Muscle of back (tissue), 11 donors: Measurements from ENCODE around the gene RHOT2. TPM values are rescaled to one million over a fixed set of nuclear protein-coding genes. Genes with fewer than 3 reads are reported as not detected.
A peak's percentile ranks its signal among the peaks of the same experiment; 100 is the strongest.

Experiments used
- DNase-seq, 3 donors: peaks; one replicate each; pipeline versions ENCODE4 v3.0.0 to v3.0.0-alpha.2; 2013
- polyA plus RNA-seq, 10 donors: library from polyadenylated mRNA; unstranded; fragments of 120-200 nt; gene quantifications; one replicate each; pipeline ENCODE4 v1.2.1, GENCODE V29; 2013; ENCODE audit not compliant: insufficient read length in 10 of 10

RHOT2 gene
- polyA plus RNA-seq, 10 donors: 34.3 to 74.1 (median 54.4) TPM

DNA sequence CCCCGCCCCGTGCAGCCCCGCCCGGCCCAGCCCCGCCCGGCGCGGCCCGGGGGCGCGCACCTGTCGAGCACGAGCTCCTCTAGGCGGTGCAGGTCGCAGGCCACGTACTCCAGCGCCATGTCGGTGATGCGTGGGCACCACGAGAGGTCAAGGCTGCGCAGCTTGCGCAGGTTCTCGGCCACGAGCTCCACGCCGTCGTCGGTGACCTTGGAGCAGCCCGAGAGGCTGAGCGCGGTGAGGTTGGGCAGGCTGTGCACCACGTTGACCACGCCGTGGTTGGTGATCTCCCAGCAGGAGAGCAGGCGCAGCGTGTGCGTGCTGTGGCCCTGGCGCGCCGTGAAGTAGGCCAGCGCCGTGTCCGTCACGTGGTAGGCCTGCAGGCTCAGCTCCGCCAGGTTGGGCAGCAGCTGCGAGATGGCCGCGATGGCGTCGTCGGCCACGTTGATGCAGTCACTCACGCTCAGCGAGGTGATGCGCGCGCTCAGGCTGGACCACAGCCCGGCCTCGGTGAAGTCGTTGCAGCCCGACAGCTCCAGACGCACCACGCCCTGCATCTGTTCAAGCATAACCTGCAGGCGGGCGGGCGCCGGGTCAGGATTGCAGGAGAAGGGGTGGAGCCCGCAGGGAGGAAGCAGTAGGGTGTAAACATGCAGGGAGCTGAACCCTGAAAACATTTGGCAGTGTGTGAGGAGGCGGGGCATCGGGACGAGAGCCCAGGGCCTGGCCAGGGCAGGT lies 27.6 kb downstream of the RHOT2 start:
- no peak for DNase-seq

DNA sequence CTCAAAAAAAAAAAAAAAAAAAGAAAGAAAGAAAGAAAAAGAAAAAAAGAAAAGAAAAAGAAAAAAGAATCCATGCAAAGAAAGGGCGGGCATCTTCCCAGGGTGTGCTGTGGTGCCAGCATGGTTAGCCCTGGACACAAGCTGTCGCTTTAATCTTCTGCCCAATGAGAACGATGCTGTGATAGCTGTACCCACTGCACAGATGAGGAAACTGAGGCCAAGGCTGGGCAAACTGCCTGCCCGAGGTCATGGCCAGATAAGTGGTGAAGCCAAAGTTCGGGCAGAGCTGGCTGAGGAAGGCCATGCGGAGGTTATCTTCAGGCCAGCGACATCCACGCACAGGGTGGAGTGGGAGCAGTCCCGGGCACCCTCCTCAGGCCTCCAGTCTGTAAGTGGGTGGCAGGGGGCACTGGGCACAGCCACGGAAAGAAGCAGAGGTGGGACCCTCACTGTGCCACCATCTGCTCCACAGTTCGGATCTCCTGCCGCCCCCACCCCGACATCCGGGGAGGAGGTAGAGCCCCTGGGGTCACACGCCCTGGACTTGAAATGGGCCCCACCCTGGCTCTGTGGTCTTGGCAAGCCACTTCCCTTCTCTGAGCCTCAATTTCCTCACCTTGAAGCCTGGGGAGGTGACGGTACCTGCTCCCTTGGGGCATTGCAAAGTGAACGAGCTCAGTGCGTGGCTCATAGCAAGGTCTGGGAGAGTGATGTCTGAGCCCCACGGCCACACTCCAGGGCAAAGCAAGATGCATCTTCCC lies 31.2 kb downstream of the RHOT2 start:
- no peak for DNase-seq

DNA sequence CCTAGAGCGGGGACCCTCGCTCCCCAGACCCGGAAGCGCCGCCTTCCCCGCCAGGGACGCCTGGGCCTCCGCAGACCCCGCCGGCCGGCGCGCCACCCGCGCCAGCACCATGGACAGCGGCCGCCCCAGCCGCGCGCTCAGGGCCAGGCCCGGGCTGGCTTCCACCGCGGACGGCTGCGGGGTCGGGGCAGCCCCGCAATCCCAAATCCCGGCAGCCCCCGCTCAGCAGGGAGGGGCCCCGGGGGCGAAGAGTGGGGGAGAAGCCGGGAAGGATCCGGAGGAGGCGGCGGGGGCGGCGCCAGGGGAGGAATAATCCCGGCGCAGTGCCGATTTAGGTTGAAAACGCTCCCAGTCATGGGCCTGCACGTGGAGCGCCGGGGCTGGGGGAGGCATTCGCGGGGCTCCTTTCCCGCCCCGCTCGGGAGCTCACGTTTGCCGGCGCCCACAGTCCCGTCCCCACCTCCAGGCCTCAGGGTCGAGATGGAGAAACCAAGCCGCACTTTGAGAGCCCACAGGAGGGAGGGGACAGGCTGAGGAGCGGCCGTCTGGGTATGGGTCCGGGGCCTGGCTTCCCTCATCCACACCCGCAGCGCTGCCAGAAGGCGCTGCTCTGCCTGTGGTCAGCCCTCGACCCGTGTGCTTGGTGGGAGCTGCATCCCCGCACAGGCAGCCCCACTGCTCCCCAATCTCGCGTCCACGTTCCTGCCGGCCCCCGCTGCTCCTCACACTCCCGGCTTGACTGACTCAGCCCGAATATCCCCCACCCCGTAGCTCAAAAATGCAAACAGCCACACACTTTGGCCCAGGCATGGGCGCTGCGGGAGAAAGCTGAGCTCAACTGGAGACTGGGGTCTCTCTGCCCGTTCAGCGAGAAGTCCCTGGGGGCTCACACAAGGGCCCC lies 33.0 kb downstream of the RHOT2 start:
- DNase-seq: peak in 2 of 3 donors; percentile 64 to 76

DNA sequence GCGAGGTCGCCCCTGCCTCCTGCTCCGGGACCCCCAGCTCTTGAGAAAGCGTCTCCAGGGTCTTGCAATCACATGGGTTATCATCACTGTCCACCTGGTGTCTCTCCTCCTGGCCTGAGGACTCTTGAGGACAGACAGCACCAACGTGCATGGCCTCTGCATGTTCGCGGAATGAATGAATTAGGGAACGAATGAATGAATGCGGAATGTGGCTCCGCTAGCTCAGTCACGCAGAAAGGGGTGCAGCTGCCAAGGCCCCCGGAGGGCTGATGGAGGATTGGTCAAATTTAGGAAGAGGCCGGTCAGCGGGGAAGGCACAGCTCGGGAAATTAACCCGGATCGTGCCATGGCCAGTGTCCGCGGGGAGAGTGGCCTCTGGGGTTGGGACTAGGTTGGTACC lies 34.4 kb downstream of the RHOT2 start:
- DNase-seq: no peak

DNA sequence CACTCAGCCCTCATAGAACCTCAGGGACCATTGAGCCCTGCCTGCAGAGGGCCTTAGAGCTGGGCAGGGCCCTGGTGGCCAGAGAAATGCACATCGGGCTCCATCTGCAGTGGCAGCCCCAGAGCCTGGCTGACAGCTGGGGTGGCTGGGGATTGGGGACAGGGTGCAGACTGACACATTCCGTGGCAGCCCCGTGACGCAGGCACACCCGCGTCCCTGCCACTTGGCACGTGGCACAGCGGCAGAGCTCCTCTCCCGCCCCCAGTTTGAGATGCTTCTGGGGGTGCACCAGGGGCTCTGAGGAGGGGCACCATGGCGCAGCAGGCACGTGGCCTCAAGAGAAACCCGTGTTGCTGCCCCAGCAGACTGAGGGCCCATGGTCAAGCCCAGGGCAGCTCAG lies 35.5 kb downstream of the RHOT2 start:
- no peak for DNase-seq

DNA sequence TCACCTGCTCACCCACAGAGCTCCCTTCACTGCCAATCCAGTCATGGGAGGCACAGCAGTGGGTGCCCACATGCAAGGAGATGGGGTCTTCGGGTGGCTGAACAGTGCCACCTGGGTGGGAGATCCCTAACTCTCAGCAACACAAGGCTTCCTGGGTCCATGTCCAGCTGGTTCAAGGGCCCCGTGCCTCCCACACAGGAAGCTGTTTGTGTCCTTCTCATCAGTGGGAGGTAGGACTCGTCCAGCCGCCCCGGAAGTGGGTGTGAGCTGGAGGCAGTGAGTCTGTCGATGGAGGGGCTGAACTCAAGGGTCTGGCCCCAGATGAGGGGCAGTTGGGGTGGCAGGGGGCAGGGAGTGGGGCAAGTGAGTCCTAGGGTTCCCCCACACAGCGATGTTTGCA lies 36.1 kb downstream of the RHOT2 start:
- DNase-seq: no peak

DNA sequence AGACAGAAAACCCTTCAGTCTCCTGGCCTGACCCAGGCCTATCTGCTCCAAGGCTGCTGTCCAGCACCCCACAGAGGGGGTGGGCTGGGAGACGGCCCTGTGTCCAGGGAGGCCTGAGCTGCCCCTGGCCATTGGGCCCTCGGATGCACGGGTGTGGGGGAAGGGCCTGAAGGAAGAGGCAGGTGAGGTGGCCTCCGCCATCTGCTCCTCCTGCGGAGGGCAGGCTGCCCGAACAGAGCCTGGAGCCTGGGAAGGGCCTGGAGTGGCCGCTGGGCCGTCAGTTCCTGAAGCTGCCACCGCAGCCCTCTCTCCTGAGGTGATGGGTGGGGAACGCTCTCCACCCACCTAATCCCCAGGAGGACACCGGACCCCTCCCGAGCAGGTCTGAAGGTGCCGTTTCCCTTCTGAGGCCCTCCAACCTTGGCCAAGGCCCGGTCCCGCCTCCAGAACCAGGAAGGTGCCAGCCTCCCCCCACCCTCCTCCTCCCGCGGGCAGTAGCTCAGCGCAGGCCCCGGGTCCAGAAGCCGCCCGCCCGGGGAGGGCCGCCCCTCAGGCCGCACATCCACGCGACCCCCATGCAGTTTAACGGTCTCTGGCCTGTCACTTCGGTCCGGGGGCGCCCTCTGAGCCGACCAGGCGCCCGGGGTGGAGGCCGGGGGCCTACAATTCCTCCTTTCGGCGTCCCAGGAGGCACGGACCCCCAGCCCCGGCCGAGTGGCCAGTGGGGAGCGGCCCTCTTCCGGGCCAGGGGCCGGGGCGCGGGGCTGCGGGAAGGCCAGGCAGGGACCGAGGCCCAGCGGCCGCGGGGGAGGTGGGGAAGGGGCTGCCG lies 36.8 kb downstream of the RHOT2 start:
- no peak for DNase-seq

DNA sequence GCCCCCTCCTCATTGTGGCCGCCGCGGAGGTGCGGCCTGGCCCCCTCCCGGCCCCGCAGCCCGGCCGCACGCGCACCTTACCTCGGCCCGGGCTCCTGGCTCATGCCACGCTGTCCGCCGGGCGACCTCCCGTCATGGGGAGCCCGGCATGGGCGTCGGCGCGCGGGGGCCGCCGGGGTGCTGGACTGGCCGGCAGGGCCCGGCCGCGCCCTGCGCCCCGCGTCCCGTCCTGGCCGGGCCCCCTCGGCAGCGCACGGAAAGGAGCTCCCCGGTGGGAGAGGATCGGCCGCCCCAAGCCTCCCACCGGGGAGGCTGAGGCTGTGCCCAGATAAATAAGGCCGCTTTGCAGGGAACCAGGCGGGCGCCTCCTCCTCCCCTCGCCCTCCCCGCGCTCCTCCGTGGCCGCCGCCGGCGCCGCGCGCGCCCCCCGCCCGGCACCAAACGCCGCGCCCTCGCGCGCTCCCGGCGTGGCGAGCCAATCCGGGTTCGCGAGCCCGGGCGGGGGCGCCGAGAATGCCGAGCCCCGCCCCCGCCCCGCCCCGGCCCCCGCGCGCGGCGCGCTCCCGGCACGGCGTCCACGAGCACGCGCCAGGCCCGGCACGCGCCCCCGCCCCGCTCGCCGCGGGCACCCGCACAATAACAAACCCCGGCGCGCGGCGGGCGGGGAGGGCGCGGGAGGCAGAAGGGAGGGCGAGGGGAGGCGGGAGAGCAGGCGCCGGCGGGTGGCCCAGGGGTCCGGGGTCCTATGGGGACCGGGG lies 37.7 kb downstream of the RHOT2 start, which contains the start of gene FBXL16:
TSS of gene FBXL16 (minus strand) at position 371 of the 758 bp plus-strand sequence. CDS start 8,396 bp downstream, outside the sequence.
- DNase-seq: no peak

DNA sequence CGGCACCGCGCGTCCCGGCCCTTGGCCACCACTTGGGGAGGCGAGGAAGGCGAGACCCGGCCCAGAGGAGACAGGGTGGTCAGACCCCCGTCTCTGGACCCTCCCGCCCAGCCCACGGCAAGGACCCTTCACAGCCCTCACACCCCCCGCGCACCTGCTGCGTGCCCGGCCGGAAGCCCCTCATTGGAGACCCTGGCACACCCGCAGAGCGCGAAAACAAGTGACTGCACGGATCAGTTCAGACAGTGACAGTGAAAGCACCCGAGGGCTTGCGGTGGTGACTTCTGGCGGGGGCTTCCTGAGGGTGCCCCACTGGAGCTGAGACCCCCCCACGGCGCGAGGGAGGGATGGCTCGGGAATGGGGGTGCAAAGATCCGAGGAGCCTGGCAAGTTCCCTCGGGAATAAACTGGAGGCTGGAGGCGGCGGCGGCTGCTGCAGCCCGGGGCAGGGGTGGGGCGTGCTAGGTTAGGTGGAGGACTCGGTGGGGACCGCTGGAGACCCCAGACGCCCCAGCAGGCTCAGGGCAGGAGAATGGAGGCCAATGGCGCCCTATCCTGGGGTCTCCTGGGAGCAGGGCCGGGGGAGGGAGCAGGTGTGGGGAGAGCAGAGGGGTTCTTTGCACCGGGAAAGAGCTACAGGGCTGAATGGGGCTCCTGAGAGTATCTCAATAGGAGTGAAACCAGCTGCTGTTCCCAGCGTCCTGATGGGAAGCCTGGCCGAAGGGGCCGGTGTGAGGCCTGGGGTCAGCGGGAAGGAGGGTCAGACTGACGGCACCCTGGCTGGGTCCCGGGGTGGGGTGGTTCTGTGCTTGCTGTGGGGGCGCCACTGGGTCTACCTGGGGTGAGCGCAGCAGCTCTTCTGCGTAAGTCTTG lies 38.5 kb downstream of the RHOT2 start:
- no peak for DNase-seq

DNA sequence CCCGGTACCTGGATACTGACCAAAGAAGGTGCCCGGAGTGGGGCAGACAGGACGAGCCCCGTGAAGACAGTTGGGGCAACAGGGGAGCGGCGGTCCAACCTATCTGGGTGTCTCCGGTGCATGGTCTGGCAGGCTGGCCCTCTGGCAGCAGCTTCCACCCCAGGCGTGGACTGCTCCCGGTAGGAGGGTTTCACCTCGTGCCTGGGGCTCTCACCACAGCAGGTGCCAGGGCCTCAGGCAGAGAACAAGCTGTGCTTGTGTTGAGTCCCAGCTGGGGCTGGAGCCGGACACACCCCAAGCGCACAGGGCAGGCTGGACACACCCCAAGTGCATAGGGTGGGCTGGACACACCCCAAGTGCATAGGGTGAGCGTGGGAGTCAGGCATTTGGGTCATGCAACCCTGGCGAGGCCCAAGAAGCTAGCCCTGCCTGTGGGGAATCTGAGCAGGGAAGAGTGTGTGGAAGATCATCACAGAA lies 39.2 kb downstream of the RHOT2 start:
- DNase-seq: no peak

DNA sequence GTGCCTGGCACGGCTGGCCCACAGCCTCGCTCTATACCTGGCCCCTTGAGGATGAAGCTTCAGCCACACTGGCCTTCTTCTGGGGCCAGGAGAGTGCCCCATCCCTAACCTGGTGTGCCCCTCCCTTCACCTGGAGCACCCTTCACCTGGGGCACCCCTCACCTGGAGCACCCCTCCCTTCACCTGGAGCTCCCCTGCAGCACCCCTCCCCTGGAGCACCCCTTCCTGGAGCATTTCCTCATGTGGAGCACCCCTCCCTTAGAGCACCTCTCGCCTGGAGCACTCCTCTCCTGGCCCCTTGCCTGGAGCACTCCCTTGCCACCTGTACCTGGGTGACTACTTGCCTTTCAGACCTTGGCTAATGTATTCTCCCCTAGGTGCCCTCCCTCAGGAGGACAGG lies 40.1 kb downstream of the RHOT2 start:
- no peak for DNase-seq

DNA sequence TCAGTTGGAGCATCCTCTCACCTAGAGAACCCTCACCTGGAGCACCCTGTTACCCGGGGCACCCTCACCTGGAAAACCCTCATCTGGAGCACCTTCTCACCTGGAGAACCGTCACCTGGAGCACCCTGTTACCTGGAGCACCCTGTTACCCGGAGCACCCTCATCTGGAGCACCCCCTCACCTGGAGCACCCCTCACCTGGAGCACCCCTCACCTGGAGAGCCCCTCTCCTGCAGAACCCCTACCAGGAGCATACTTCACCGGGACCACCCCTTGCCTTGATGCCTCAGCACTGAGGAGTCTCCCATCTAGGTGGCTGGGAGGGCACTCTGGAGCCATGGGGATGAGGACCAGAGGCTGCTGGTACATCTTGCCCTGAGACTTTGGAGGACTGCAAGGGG lies 41.0 kb downstream of the RHOT2 start:
- no peak for DNase-seq

DNA sequence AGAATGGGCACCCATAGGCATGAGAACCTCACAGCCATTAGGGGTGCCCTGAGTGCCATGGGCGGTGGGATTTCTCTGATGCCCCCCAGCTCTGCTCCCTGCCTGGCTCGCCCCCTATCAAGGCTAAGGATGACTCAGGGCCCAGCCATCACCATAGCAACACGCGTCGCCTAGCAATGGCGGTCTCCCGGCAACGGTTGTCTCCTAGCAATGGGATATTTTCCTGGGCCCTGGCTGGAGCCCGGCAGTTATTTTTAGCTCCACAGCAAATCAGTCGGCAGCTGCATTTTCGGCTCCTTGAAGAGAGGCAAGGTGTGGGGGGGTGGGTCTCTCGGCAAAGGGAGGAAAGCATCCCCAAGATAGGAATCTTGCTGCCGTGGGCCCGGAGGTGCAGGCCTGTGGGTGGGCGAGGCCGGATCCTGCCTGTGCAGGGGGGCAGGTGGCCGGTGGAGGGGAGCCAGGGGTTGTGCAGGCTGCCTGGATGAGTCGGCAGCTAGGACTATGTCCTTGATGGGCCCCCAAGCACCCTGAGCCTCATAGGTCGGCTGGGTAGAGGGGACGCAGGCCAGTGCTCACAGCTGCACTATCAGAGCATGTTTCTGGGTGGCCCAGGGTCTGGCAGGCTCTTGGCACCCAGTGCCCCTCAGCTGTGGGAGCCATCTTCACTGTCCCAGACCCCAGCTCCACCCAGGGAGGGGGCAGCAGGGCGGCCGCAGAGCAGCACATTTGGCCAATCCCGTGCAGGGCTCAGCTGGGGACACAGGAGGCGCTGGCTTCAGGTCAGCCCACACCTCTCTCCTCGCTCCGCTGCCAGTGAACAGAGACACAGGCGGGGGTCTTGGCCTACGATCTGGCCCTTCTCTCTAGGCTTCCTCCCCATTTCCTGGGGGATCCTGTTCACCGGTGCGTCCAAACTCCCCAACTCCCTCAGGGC lies 41.9 kb downstream of the RHOT2 start:
- peak; percentile 56 to 79 (median 58) for DNase-seq

DNA sequence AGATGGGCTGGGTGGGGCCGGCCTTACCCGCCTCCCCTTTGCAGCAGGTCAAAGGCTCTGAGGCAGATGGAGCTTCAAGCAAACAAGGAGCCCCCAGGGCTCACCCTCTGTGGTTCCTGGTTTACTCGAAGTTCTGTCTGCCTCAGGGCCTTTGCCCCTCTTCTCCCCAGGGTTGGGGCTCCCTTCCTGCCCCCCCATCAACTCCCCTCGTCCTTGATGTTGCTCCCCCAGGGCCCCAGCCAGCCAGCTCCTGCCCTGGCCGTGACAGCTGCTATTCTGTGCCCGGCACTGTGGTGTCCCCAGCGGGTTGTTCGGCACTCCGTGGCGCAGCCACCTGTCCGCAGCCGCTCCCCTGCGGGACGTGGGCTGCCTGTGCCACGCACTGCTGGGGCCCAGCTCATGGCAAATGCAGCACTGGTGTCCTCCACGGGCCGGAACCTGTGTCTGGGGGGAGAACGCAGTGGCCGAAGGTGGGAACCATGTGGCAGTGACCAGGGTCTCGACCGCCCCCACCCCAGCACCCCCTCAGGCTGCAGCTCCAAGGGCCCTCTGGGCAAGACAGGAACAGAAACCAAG lies 42.7 kb downstream of the RHOT2 start:
- no peak for DNase-seq

DNA sequence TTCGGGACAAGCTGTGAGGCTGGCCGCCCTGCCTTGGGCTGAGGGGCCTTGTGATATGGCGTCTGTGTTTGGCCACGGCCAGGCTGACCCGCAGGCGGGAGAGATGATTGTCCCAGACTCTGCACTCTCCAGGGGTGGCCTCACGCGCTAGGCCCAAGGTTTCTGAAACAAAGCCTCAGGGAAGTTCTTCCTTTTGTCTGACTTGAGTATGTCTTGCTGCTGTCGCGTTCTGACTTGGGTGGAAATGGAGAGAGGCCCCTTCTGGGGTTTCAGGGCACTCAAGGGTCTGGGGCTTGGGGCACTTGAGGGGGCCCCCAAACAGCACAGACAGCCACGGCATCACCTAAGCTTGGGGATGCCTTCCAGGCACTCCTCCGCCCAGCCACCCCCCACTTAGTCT lies 43.2 kb downstream of the RHOT2 start:
- DNase-seq: no peak

DNA sequence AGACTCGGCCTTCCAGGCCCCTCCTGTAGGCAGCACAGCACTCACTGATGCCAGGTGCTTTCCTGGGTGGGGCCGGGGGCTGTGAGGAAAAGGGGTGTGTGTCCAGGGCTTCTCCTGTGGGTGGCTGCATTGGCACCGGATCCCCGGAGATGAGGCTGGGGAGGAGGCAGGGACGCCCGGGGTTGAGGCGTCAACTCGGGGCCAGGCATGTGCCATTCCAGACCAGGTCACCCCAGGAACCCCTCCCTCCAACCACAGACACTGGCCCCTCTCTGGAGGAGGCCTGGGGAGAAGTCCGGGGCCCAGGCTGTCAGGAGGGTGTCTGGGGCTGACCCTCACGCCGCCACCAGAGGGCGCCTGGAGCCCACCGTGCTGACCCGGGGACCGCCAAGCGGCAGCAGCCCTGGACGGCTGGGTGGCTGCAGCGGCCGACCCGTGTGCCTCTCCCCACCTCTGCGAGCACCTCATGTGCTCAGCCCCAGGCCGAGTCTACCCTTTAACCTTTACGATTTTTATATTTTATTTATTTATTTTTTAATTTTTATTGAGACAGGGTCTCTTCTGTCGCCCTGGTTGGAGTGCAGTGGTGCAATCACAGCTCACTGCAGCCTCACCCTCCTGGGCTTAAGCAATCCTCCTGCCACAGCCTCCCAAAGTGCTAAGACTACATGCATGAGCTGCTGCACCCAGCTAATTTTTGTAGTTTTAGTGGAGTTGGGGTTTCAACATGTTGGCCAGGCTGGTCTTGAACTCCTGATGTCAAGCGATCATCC lies 43.8 kb downstream of the RHOT2 start:
- DNase-seq: peak; percentile 34 to 83 (median 78)

DNA sequence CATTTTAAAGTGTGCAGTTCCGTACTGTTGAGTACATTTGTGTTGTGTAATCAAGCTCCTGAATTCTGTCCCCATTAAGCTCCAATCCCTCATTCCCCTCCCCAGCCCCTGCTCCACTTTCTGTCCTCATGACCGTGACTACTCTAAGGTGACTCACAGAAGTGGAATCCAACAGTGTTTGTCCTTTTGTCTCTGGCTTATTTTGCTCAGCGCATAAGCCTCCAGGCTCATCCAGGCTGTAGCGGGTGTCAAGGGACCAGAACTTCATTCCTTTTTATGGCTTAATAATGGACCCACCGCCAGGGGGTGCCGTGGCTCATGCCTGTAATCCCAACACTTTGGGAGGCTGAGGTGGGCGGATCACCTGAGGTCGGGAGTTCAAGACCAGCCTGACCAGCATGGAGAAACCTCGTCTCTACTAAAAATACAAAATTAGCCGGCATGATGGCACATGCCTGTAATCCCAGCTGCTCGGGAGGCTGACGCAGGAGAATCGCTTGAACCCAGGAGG lies 44.9 kb downstream of the RHOT2 start:
- DNase-seq: peak in 1 of 3 donors; percentile 86
